T-helper 17 cell (primary cell): ENCODE data around the gene A2ML1. TPM values are rescaled to one million over a fixed set of nuclear protein-coding genes. Genes with fewer than 3 reads are reported as not detected.
"Not testable (repeated sequence)": the region's sequence is repeated elsewhere in the genome, so short reads cannot be mapped to it uniquely, and the experiment has no call there.

ENCODE experiments used
- ATAC-seq: fragments of 150-1000 bp; cut with Tn5 transposase; 2 replicates; pipeline ENCODE4 v1.10.0; 2021; ENCODE audit warnings: mild to moderate bottlenecking, moderate library complexity
- DNase-seq, 3 donors: peaks; one replicate each; pipeline versions ENCODE4 v3.0.0 to v3.0.0-alpha.2; 2020 to 2021
- H3K9me3 ChIP-seq: one replicate; pipeline ENCODE4 v1.7.0; 2013; ENCODE audit warnings: low read length, mild to moderate bottlenecking; ENCODE audit not compliant: control insufficient read depth, poor library complexity, severe bottlenecking
- H3K27ac Mint-ChIP-seq: one replicate; pipeline ENCODE4 v1.8.0; 2022; ENCODE audit warnings: mild to moderate bottlenecking, moderate library complexity, mixed read lengths
- H3K27me3 Mint-ChIP-seq: one replicate; pipeline ENCODE4 v1.8.0; 2022; ENCODE audit warnings: mixed read lengths
- H3K36me3 Mint-ChIP-seq: one replicate; pipeline ENCODE4 v1.8.0; 2022; ENCODE audit warnings: low read depth, mixed read lengths
- H3K4me1 Mint-ChIP-seq: one replicate; pipeline ENCODE4 v1.8.0; 2022; ENCODE audit warnings: mild to moderate bottlenecking, mixed read lengths
- H3K4me3 Mint-ChIP-seq: one replicate; pipeline ENCODE4 v1.8.0; 2022; ENCODE audit warnings: mild to moderate bottlenecking, moderate library complexity, mixed read lengths
- total RNA-seq, 4 donors: library from RNA in 2 of 4; stranded (reverse) in 2 of 4; gene quantifications; one replicate each; pipeline ENCODE4 v1.2.3 and lab custom pipeline; 2022 to 2026

A2ML1 gene
- total RNA-seq, 2 donors from 2014 or later: not detected

DNA sequence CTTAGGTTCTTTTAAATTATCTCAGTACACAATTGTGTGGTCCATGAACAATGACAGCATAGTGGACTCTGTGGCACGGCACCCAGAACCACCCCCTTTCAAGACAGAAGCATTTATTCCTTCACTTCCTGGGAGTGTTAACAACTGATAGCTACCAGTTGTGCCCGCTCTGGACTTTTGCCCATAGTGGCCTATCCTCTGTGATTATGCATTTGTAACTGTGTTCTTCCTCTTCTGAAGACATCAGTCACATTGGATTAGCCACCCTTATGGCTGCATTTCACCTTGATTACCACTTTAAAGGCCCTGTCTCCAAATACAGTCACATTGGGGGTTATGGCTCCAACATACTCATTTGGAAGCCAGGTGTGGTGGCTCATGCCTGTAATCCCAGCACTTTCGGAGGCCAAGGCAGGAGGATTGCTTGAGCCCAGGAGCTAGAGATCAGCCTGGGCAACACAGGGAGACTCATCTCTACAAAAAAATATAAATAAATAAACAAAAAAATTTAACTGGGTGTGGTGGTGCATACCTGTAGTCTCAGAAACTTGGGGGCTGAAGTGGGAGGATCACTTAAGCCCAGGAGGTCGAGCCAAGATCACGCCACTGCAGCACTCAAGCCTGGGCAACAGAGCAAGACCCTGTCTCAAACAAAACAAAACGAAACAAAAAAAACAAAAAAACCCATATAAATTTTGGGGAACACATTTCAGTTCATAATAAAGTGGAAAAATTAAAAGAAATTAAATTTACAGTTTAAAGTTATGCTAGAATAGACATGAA is 64.3 kb downstream of the A2ML1 start:
- Mint-ChIP-seq H3K27ac (no peak overlapping the region), H3K36me3 (peaks cover 2% of the 10 kb centered on the region), H3K4me3 (no peak overlapping the region), H3K27me3 (peaks cover under 1% of the 10 kb centered on the region), H3K4me1 (peaks cover 5% of the 10 kb centered on the region)
- no peaks in the 10 kb centered on the region for H3K9me3 ChIP-seq
- ATAC-seq (no peak), DNase-seq (no peak)

DNA sequence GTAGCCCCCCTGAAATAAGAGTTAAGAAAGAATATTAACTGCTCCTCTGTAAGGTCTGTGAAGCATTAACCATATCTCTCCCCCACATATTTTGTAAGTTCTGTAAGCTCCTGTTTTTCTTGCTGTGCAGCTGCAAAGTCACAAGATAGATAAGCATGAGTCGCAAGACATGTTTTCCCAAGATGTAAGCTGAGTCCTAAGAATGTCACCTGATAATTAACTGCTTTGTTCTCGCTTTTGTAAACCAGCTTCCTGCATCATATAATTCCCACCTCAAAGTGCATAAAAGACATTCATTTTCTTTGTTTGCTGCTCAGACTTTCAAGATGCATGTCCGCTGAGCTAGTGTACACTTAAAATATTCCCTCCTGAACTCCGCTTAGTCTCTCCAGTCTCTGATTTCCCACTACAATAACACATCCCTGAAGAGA is 64.9 kb downstream of the A2ML1 start:
- no peak overlapping the region for H3K27ac Mint-ChIP-seq
- H3K4me1 Mint-ChIP-seq: peaks cover 5% of the 10 kb centered on the region
- no peak overlapping the region for H3K4me3 Mint-ChIP-seq
- DNase-seq: no peak
- ATAC-seq: no peak
- no peaks in the 10 kb centered on the region for H3K27me3 Mint-ChIP-seq
- peaks cover 2% of the 10 kb centered on the region for H3K36me3 Mint-ChIP-seq
- no peaks in the 10 kb centered on the region for H3K9me3 ChIP-seq

DNA sequence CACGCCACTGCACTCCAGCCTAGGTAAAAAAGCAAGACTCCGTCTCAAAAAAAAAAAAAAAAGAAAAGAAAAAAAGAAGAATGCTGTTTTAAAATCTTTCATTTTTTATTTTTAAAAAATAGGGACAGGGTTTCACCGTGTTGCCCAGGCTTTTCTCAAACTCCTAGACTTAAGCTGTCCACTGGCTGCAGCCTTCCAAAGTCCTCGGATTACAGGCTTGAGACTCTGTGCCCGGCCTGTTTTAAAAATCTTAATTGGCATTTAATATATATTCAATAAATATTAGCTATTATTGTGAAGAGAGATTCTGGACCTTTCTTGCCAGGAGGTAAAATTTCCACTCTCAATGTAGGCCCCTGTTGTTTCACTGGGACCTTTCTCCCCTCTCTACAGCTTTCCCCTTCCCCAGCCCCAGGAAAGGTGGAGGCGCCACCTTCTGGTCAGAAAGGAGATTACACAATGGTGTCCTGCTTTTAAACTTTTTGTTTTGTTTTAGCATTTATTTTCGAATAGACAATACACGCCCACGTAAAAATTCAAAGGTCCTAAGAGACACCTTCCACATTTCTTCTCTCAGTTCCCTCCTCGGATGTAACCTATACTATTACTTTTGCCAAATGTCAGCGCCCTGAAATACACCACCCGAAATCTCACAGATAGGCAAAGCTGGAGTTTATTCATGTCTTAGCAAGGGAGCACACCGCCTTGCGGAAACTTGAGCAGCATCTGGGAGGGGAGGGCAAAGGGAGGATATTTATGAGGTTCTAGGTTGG is 68.1 kb downstream of the A2ML1 start:
- H3K9me3 ChIP-seq: no peaks in the 10 kb centered on the region
- Mint-ChIP-seq H3K27me3 (no peaks in the 10 kb centered on the region), H3K4me3 (peak overlapping the region; percentile 90), H3K27ac (peak overlapping the region; percentile 71), H3K36me3 (peaks cover 2% of the 10 kb centered on the region), H3K4me1 (peaks cover 5% of the 10 kb centered on the region)
- ATAC-seq (peak; percentile 89), DNase-seq (peak; percentile 20 to 59 (median 20))

DNA sequence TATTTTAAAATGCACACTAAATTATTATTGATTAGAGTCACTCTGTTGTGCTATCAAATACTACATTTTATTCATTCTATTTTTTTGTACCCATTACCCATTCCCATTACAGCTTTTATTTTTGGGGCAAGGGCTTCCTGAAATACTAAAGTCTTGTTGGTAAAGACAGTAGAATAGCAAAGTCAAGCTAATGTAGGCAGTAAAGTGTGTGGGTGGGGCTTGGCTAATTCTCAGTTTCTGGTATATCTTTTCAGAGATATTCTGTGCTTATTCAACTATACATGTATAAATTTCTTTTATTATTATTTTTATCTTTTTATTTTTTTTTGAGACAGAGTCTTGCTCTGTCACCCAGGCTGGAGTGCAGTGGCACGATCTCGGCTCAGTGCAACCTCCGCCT is 69.6 kb downstream of the A2ML1 start:
- DNase-seq (no peak), ATAC-seq (no peak)
- peaks cover 2% of the 10 kb centered on the region for H3K36me3 Mint-ChIP-seq
- H3K4me1 Mint-ChIP-seq: peaks cover 5% of the 10 kb centered on the region
- H3K9me3 ChIP-seq: no peaks in the 10 kb centered on the region
- H3K27ac Mint-ChIP-seq: no peak overlapping the region
- H3K27me3 Mint-ChIP-seq: no peaks in the 10 kb centered on the region
- H3K4me3 Mint-ChIP-seq: no peak overlapping the region

DNA sequence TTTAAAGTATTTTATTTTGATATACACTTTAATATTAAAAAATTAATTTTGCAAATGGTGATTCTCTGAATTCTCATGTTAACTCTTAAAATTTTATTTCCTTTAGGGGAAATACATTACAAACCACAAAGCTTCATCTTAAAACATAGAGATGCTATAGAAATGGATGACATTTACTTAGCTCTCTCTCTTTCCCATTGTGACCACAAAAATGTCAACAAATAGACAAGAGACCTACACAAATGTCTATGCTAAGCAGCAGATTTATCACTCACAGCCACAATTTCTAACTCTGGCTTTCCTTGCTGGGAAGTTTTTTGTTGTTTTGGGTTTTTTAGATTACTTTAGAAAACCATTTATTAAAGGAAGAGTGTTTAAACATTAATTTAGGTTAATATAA is 72.0 kb downstream of the A2ML1 start:
- DNase-seq (no peak), ATAC-seq (no peak)
- Mint-ChIP-seq H3K4me1 (peaks cover 5% of the 10 kb centered on the region), H3K27me3 (peaks cover 4% of the 10 kb centered on the region), H3K36me3 (no peaks in the 10 kb centered on the region), H3K4me3 (no peak overlapping the region), H3K27ac (no peak overlapping the region)
- no peaks in the 10 kb centered on the region for H3K9me3 ChIP-seq

DNA sequence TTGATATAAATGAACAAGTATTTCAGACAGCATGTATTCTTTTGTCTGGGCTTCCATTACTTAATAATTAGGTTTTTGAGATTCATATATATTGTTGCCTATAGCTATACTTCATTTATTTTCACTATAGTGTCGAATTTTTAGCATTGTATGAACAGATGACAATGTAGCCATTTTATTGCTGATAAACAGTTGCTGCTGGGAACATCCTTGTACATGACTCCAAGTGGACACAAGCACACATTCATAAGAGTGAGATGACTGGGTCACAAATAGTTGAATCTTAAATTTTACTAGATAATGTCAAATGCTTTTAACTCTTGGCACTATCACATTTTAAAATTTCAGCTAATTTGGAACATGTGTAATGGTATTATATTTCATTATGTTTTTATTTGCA is 72.6 kb downstream of the A2ML1 start:
- no peak for ATAC-seq
- Mint-ChIP-seq H3K27me3 (peaks cover 6% of the 10 kb centered on the region), H3K4me3 (no peak overlapping the region)

DNA sequence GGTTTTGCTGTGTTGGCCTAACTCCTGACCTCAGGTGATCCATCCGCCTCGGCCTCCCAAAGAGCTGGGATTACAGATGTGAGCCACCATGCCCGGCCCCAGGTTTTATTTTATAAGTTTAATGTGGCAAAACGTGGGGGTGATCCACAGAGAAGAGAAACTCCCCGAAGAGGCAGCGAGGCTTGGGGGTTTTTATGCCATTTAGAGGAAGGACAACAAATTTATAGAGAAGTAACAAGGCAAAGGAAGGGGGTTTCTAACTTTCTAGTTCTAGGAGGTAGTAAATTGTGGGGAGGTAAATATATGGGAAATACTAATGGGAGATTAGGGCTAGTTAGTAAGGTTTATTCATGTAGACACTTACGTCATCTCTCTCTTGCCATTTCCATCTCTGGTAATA is 74.7 kb downstream of the A2ML1 start:
- no peaks in the 10 kb centered on the region for H3K9me3 ChIP-seq
- no peak overlapping the region for H3K4me3 Mint-ChIP-seq
- H3K27ac Mint-ChIP-seq: no peak overlapping the region
- H3K36me3 Mint-ChIP-seq: no peaks in the 10 kb centered on the region
- ATAC-seq (no peak), DNase-seq (no peak)
- peaks cover 6% of the 10 kb centered on the region for H3K27me3 Mint-ChIP-seq
- H3K4me1 Mint-ChIP-seq: no peaks in the 10 kb centered on the region

More for the DNA sequence above, 72.6 kb downstream of the A2ML1 start:
- H3K27ac Mint-ChIP-seq: no peak overlapping the region
- no peak for DNase-seq
- H3K9me3 ChIP-seq: no peaks in the 10 kb centered on the region
- H3K4me1 Mint-ChIP-seq: peaks cover 5% of the 10 kb centered on the region
- H3K36me3 Mint-ChIP-seq: no peaks in the 10 kb centered on the region

DNA sequence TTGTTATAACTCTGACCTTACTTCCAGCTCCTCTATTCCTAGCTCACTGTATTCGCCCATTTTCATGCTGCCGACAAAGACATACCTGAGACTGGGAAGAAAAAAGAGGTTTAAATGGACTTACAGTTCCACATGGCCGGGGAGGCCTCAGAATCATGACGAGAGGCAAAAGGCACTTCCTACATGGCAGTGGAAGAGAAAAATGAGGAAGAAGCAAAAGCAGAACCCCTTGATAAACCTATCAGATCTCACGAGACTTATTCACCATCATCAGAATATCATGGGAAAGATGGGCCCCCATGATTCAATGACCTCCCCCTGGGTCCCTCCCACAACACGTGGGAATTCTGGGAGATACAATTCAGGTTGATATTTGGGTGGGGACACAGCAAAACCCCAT is 77.4 kb downstream of the A2ML1 start:
- Mint-ChIP-seq H3K4me1 (peaks cover 7% of the 10 kb centered on the region), H3K4me3 (no peak overlapping the region), H3K27ac (no peak overlapping the region), H3K27me3 (peaks cover 12% of the 10 kb centered on the region), H3K36me3 (no peaks in the 10 kb centered on the region)
- DNase-seq (no peak), ATAC-seq (no peak)
- no peaks in the 10 kb centered on the region for H3K9me3 ChIP-seq

DNA sequence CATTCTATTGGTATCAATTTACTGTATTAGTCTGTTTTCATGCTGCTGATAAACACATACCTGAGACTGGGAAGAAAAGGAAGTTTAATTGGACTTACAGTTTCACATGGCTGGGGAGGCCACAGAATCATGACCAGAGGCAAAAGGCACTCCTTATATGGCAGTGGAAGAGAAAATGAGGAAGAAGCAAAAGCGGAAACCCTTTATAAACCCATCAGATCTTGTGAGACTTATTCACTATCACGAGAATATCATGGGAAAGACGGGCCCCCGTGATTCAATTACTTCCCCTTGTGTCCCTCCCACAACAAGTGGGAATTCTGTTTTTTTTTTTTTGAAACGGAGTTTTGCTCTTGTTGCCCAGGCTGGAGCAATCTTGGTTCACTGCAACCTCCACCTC is 80.3 kb downstream of the A2ML1 start:
- H3K9me3 ChIP-seq, ATAC-seq, H3K4me3 Mint-ChIP-seq, H3K36me3 Mint-ChIP-seq, DNase-seq: not testable (repeated sequence)
- Mint-ChIP-seq H3K27ac (peak overlapping the region; percentile 8), H3K4me1 (peaks cover 11% of the 10 kb centered on the region), H3K27me3 (peaks cover 21% of the 10 kb centered on the region)

DNA sequence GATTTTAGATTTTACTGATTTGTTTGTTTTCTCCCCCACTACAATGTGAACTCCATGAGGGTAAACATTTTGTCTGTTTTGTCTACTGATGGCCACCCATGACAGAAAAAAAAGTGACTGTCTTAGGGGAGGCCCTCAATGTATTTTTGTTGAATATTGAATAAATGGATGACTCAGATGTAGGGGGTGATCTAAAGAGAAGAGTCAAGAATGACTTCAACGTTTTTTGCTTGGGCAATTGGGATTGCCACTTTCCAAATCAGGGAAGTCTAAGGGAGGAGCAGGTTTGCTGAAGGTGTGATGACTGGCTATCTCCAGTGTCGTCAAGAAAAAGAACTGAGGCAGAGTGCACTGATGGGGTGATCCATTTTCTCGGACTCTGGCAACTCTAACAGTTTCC is 81.2 kb downstream of the A2ML1 start:
- ATAC-seq: no peak
- H3K9me3 ChIP-seq: no peaks in the 10 kb centered on the region
- peaks cover 21% of the 10 kb centered on the region for H3K27me3 Mint-ChIP-seq
- no peaks in the 10 kb centered on the region for H3K36me3 Mint-ChIP-seq
- H3K4me3 Mint-ChIP-seq: no peak overlapping the region
- H3K27ac Mint-ChIP-seq: no peak overlapping the region
- peaks cover 11% of the 10 kb centered on the region for H3K4me1 Mint-ChIP-seq
- no peak for DNase-seq

DNA sequence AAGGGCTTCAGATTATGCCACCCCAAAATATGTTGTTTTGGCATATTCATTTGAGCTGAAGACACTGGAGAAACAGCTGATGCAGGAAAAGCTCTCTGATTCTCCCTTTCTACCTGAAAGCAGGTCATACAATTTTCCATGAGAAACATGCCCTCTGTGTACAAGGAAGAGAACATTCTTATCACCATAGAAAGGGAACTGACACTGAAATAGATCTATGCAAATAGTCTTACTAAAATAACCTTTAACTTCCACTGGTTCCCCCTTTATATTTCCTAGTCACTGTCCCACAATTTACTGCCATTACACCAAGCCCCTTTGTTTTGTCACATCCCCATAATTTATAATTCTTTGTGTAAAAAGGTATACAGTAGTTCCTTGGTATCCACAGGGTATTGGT is 82.2 kb downstream of the A2ML1 start:
- H3K4me3 Mint-ChIP-seq: no peak overlapping the region

DNA sequence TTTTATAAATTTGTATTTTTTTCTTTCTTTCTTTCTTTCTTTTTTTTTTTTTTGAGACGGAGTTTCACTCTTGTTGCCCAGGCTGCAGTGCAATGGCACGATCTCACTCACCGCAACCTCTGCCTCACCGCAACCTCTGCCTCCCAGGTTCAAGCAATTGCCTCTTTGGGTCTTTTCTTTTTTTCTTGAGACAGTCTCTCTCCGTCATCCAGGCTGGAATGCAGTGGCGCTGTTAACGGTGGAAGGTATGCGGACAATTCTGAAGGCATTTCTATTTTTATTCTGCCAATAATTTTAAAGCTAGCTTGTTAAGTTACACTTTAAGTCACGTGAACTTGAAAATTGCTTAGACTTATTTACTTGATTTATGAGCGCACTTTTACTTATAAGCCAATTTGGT is 83.1 kb downstream of the A2ML1 start:
- Mint-ChIP-seq H3K36me3 (no peaks in the 10 kb centered on the region), H3K4me1 (peaks cover 11% of the 10 kb centered on the region), H3K27me3 (peaks cover 14% of the 10 kb centered on the region), H3K4me3 (peak overlapping the region; percentile 31), H3K27ac (no peak overlapping the region)
- DNase-seq (no peak), ATAC-seq (no peak)
- no peaks in the 10 kb centered on the region for H3K9me3 ChIP-seq

More for the DNA sequence above, 82.2 kb downstream of the A2ML1 start:
- no peaks in the 10 kb centered on the region for H3K36me3 Mint-ChIP-seq
- no peaks in the 10 kb centered on the region for H3K9me3 ChIP-seq
- H3K4me1 Mint-ChIP-seq: peaks cover 11% of the 10 kb centered on the region
- H3K27me3 Mint-ChIP-seq: peaks cover 14% of the 10 kb centered on the region
- no peak overlapping the region for H3K27ac Mint-ChIP-seq
- ATAC-seq: no peak
- DNase-seq: no peak

DNA sequence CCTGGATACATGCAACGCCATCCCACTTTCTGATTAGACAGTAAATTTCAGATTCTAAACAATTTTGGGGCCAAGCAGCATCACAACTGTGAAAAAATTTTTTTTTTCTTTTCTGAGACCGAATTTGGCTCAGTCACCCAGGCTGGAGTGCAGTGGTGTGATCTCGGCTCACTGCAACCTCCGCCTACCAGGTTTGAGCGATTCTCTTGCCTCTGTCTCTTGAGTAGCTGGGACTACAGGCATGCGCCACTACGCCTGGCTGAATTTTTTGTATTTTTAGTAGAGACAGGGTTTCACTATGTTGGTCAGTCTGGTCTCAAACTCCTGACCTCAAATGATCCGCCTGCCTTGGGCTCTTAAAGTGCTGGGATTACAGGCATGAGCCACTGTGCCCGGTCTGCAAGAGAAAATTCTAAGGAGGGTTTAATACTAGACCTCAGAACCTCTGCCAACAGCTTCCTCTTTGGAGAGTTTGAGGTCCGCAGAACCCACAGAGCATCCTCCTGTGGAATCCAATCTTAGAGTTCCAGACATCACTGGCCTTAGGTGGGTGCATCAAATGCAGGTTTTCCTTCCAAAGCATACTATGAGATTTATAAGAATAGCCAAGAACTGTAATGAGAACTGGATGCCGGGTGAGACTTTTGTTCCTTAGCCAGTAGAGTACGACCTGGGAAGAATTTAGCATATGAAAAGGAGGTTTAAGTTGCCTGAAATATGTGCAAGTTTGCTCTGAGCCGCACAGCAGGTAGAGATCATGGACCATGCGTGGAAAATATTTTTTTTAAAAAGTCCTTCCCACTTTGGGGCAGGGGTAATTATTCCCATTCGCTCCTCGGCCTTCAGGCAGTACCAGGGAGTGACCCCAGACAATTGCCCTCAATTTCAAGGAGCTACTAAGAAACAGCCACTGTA is 84.1 kb downstream of the A2ML1 start:
- H3K27me3 Mint-ChIP-seq: peaks cover 14% of the 10 kb centered on the region
- no peak for DNase-seq
- no peak for ATAC-seq
- peaks cover 11% of the 10 kb centered on the region for H3K4me1 Mint-ChIP-seq
- no peak overlapping the region for H3K4me3 Mint-ChIP-seq
- no peaks in the 10 kb centered on the region for H3K9me3 ChIP-seq
- H3K36me3 Mint-ChIP-seq: no peaks in the 10 kb centered on the region
- H3K27ac Mint-ChIP-seq: no peak overlapping the region
